HG02870 (cell line): Measurements from ENCODE around the gene THADA.

Experiments used
- ATAC-seq: cut with Tn5 transposase; IDR thresholded peaks from one replicate; pipeline ENCODE4 v1.9.1; 2021; ENCODE audit warnings: mild to moderate bottlenecking, moderate library complexity; ENCODE audit not compliant: unreplicated experiment

The THADA gene

GRCh38 chr2:43218702-43219382, 377.0 kb downstream of the THADA start:
- no peak for ATAC-seq

GRCh38 chr2:43218155-43218701, 377.6 kb downstream of the THADA start:
- ATAC-seq = no peak

- no peak for ATAC-seq
Observed at GRCh38 chr2:43217228-43218154, 378.3 kb downstream of the THADA start.

- no peak for ATAC-seq
Observed at GRCh38 chr2:43216629-43217028, 379.2 kb downstream of the THADA start.

- ATAC-seq = no peak
Observed at GRCh38 chr2:43215673-43216255, 380.1 kb downstream of the THADA start.

GRCh38 chr2:43214253-43214652, 381.6 kb downstream of the THADA start:
- no peak for ATAC-seq

GRCh38 chr2:43212931-43213330, 382.9 kb downstream of the THADA start:
- no peak for ATAC-seq

GRCh38 chr2:43212216-43212835, 383.5 kb downstream of the THADA start:
- ATAC-seq = no peak

- no peak for ATAC-seq
Observed at GRCh38 chr2:43210467-43211303, 385.2 kb downstream of the THADA start.

- no peak for ATAC-seq
Observed at GRCh38 chr2:43210125-43210466, 385.7 kb downstream of the THADA start.

GRCh38 chr2:43209204-43209717, 386.6 kb downstream of the THADA start:
- no peak for ATAC-seq

- ATAC-seq = no peak
Observed at GRCh38 chr2:43207553-43208300, 388.1 kb downstream of the THADA start.

- ATAC-seq = no peak
Observed at GRCh38 chr2:43206602-43207001, 389.2 kb downstream of the THADA start.

GRCh38 chr2:43203373-43203772, 392.5 kb downstream of the THADA start:
- ATAC-seq = no peak

- no peak for ATAC-seq
Observed at GRCh38 chr2:43202289-43202688, 393.5 kb downstream of the THADA start.

- ATAC-seq = no peak
Observed at GRCh38 chr2:43201497-43201896, 394.3 kb downstream of the THADA start.

GRCh38 chr2:43201016-43201415, 394.8 kb downstream of the THADA start:
- no peak for ATAC-seq

GRCh38 chr2:43199492-43200488, 396.0 kb downstream of the THADA start:
- ATAC-seq = no peak
